BLaER1 treated with 17β-estradiol and CSF1 and Interleukin-3, amounts not matched to agents 10 nM and 100 nM (cell line): ENCODE measurements around the gene SORBS1.

ENCODE experiments used
- H3K27ac ChIP-seq, 11 experiments: shearing (Covaris generic); formaldehyde crosslinking; 2 replicates each; pipeline ENCODE4 v1.8.1; 2022
- H3K27me3 ChIP-seq, 11 experiments: shearing (Covaris generic); formaldehyde crosslinking; 2 replicates each; pipeline ENCODE4 v1.8.1; 2022
- H3K36me3 ChIP-seq, 11 experiments: shearing (Covaris generic); formaldehyde crosslinking; 2 replicates each; pipeline ENCODE4 v1.8.1; 2022
- H3K4me1 ChIP-seq, 10 experiments: shearing (Covaris generic); formaldehyde crosslinking; 2 replicates each; pipeline ENCODE4 v1.8.1; 2022
- H3K4me2 ChIP-seq, 11 experiments: shearing (Covaris generic); formaldehyde crosslinking; 2 replicates each; pipeline ENCODE4 v1.8.1; 2022
- H3K4me3 ChIP-seq, 10 experiments: shearing (Covaris generic); formaldehyde crosslinking; 2 replicates each; pipeline ENCODE4 v1.8.1; 2022
- H3K9ac ChIP-seq, 11 experiments: shearing (Covaris generic); formaldehyde crosslinking; 2 replicates each; pipeline ENCODE4 v1.8.1; 2022
- H3K9me3 ChIP-seq, 11 experiments: shearing (Covaris generic); formaldehyde crosslinking; replicated peaks in 1 of 11; 2 replicates each; pipeline ENCODE4 v1.8.1; 2022
- H4K20me1 ChIP-seq, 11 experiments: shearing (Covaris generic); formaldehyde crosslinking; 2 replicates each; pipeline ENCODE4 v1.8.1; 2022
- Cebpa-rat ChIP-seq, 11 experiments: shearing (Covaris generic); IDR thresholded peaks; 2 replicates each; pipeline ENCODE4 v1.8.1; 2022

SORBS1 gene

DNA sequence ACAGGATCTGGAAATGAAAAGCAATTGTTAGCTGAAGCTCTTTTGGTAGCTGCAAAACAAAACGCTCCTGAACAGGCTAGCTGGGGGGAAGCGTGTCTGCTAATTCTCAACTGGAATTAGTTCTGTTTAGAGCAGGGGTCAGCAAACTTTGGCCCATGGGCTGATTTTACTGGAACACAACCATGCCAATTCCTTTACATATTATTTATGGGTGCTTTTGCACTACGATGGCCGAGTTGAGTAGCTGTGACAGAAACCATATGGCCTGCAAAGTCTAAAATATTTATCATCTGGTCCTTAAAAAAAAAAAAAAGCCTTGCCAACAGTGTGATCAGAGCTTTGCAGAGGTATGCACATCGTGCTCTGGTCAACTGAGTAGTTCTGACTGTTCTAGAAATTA, 162.0 kb downstream of the SORBS1 start:
- H3K9me3 ChIP-seq, result no peaks in the 10 kb centered on the region

GRCh38 chr10:95397747-95398146, 163.4 kb downstream of the SORBS1 start:
- Histone ChIP-seq H3K9ac (no peak overlapping the region), H3K4me2 (peak overlapping the region in 9 of 11 experiments; percentile 14 to 39 (median 28); a peak in 12 of 22 replicates), H3K27ac (no peak overlapping the region), H3K27me3 (no peaks in the 10 kb centered on the region), H3K4me3 (no peak overlapping the region), H3K36me3 (peaks cover 0 to 100% (median 53%) of the 10 kb centered on the region in 11 experiments; a peak in 16 of 22 replicates), H3K9me3 (no peaks in the 10 kb centered on the region), H4K20me1 (peaks cover 0 to 95% (median 0%) of the 10 kb centered on the region in 11 experiments; a peak in 3 of 22 replicates), H3K4me1 (peaks cover 6 to 95% (median 65%) of the 10 kb centered on the region in 10 experiments; a peak in 19 of 20 replicates)
- TF ChIP-seq Cebpa-rat (IDR thresholded peaks at IDR 0.05), result no peak

More for the DNA sequence above, 162.0 kb downstream of the SORBS1 start:
- Histone ChIP-seq H4K20me1 (peaks cover 0 to 92% (median 0%) of the 10 kb centered on the region in 11 experiments; a peak in 4 of 22 replicates), H3K4me1 (peaks cover 6 to 84% (median 50%) of the 10 kb centered on the region in 10 experiments; a peak in 19 of 20 replicates), H3K4me3 (no peak overlapping the region), H3K27ac (no peak overlapping the region), H3K27me3 (no peaks in the 10 kb centered on the region), H3K36me3 (peaks cover 0 to 100% (median 64%) of the 10 kb centered on the region in 11 experiments; a peak in 16 of 22 replicates), H3K9ac (no peak overlapping the region), H3K4me2 (peak overlapping the region in 3 of 11 experiments; percentile 27 to 39 (median 33); a peak in 3 of 22 replicates)
- no peak for TF ChIP-seq Cebpa-rat (IDR thresholded peaks at IDR 0.05)

DNA sequence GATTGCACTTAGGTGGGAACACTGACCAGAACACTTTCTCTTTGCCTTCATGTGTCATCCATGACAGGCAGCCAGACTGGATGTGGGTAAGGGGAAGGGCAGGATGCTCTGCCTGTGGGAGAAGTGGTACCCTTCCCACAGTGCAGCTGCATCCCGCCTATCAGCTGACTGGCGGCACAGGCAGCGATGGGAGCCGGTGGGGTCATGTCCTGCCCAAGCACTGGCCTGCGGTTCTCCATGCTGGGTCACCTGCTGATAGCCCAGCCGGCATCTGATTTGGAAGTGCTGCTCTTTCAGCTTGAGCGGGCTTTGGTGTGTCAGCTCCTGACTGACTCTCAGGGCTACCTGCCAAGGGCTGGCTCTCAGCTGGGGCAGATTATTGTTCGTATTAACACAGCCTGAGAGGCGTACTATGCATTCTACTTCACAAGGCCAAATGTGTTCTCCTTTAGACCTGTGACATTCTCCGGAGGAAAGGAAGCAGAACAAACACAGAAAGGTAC, 165.2 kb downstream of the SORBS1 start:
- no peaks in the 10 kb centered on the region for H3K27me3 ChIP-seq
- H3K9me3 ChIP-seq, result no peaks in the 10 kb centered on the region
- no peak for TF ChIP-seq Cebpa-rat (IDR thresholded peaks at IDR 0.05)
- peaks cover 6 to 100% (median 80%) of the 10 kb centered on the region in 10 experiments; a peak in 19 of 20 replicates for H3K4me1 ChIP-seq
- H3K4me2 ChIP-seq, result peak overlapping the region in 9 of 11 experiments; percentile 40 to 80 (median 66); a peak in 18 of 22 replicates
- no peak overlapping the region for H3K4me3 ChIP-seq
- H4K20me1 ChIP-seq, result peaks cover 0 to 96% (median 0%) of the 10 kb centered on the region in 11 experiments; a peak in 3 of 22 replicates
- peaks cover 0 to 97% (median 38%) of the 10 kb centered on the region in 11 experiments; a peak in 15 of 22 replicates for H3K36me3 ChIP-seq
- no peak overlapping the region for H3K9ac ChIP-seq
- H3K27ac ChIP-seq, result 0 out of 22 replicates have a peak overlapping the region, but pooled peaks of 1 of the 11 experiments have one; percentile 14

DNA sequence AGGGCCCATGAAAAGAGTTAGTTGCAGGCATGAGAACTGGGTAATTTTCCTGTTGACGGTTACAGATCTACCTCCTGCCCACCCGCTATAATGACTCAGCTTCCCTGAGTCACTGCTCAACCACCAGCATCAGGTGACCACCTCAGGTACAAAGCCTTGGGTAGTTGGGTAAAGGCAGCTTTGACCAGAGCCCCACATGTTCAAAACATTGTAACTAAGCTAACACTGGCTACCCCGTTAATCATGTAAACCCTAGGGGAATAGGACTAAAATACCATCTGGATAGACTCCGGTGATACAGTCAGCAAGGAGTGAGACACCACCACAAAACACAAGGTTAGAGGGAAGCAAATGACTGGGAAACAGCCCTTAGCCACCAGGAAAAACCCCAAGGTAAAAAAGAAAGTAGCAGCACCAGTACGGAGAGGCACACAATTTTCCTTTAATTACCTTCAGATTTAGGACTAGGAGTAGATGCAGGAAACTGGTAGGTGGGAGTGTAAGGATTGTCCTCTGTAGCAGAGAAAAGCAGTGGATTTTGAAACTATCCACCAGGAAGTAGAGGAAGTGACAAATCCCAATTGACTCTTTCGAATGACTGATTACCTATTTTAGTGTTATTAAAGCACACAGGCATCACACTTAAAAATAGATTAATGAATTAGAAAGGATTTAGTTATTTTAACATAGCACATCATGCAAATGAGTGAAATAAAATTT, 166.8 kb downstream of the SORBS1 start:
- H3K36me3 ChIP-seq, result peaks cover 0 to 97% (median 26%) of the 10 kb centered on the region in 11 experiments; a peak in 14 of 22 replicates
- peaks cover 6 to 100% (median 86%) of the 10 kb centered on the region in 10 experiments; a peak in 18 of 20 replicates for H3K4me1 ChIP-seq
- no peaks in the 10 kb centered on the region for H3K27me3 ChIP-seq
- H3K9ac ChIP-seq, result no peak overlapping the region
- TF ChIP-seq Cebpa-rat (IDR thresholded peaks at IDR 0.05), result no peak
- H4K20me1 ChIP-seq, result peaks cover 0 to 96% (median 0%) of the 10 kb centered on the region in 11 experiments; a peak in 3 of 22 replicates
- peak overlapping the region in 10 of 11 experiments; percentile 25 to 80 (median 62); a peak in 20 of 22 replicates for H3K4me2 ChIP-seq
- H3K4me3 ChIP-seq, result no peak overlapping the region
- H3K9me3 ChIP-seq, result no peaks in the 10 kb centered on the region
- peak overlapping the region in 2 of 11 experiments; percentile 8 to 22; a peak in 3 of 22 replicates for H3K27ac ChIP-seq

DNA sequence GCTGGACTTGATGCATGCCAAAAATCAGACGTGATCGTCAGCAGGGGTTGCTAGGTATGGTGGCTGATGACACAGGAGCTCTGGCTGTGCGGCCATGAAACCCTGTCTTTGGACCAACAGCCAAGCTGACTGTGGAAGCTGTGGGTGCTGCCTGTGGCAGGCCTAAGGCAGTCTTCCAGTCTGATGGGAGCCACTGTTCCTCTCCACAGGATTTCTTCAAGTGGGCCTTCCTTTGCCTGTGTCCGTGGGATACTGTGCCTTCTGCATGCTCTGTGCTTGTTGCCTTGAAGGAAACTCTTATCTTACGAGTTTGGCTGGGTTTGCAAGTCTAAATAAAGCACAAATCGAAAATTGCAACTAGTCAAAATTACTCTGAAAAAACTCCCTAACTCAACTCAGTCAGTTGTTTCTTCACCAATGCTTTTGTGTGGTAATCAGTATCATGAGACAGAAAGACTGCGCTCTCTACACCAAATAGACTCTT, 168.4 kb downstream of the SORBS1 start:
- Histone ChIP-seq H3K4me2 (peak overlapping the region in 9 of 11 experiments; percentile 16 to 80 (median 60); a peak in 17 of 22 replicates), H4K20me1 (peaks cover 0 to 97% (median 0%) of the 10 kb centered on the region in 11 experiments; a peak in 3 of 22 replicates), H3K36me3 (peaks cover 0 to 97% (median 11%) of the 10 kb centered on the region in 11 experiments; a peak in 13 of 22 replicates), H3K9ac (0 out of 22 replicates have a peak overlapping the region, but pooled peaks of 1 of the 11 experiments have one; percentile 24), H3K9me3 (no peaks in the 10 kb centered on the region), H3K27me3 (no peaks in the 10 kb centered on the region), H3K4me3 (0 out of 20 replicates have a peak overlapping the region, but pooled peaks of 1 of the 10 experiments have one; percentile 16), H3K4me1 (peaks cover 18 to 100% (median 92%) of the 10 kb centered on the region in 10 experiments), H3K27ac (no peak overlapping the region)
- no peak for TF ChIP-seq Cebpa-rat (IDR thresholded peaks at IDR 0.05)

DNA sequence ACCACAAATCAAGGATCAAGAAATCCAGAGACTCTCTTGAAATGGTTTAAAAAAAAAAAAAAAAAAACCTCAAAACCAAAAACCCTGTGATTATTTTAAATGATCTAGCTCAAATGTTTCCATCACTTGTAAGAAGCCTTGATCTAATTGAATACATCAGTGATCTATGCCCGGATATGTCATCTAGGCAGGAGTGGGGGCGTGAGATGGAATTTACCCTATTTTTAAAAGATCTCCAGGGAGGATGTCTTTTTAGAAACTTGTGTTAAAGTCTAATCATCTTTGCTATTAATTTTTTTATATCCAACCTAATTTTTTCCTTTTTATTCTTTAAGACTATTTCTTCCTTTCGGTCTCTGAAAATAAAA, 169.0 kb downstream of the SORBS1 start:
- H3K4me3 ChIP-seq, result no peak overlapping the region
- no peaks in the 10 kb centered on the region for H3K27me3 ChIP-seq
- H3K4me1 ChIP-seq, result peaks cover 21 to 100% (median 91%) of the 10 kb centered on the region in 10 experiments
- peaks cover 0 to 98% (median 0%) of the 10 kb centered on the region in 11 experiments; a peak in 3 of 22 replicates for H4K20me1 ChIP-seq
- no peak for TF ChIP-seq Cebpa-rat (IDR thresholded peaks at IDR 0.05)
- H3K36me3 ChIP-seq, result peaks cover 0 to 97% (median 10%) of the 10 kb centered on the region in 11 experiments; a peak in 12 of 22 replicates
- H3K9ac ChIP-seq, result no peak overlapping the region
- H3K9me3 ChIP-seq, result no peaks in the 10 kb centered on the region
- H3K4me2 ChIP-seq, result peak overlapping the region in 7 of 11 experiments; percentile 34 to 80 (median 66); a peak in 13 of 22 replicates
- H3K27ac ChIP-seq, result no peak overlapping the region

GRCh38 chr10:95391581-95392216, 169.5 kb downstream of the SORBS1 start:
- Histone ChIP-seq H3K36me3 (peaks cover 0 to 97% (median 6%) of the 10 kb centered on the region in 11 experiments; a peak in 11 of 22 replicates), H3K27me3 (no peaks in the 10 kb centered on the region), H3K4me3 (no peak overlapping the region), H3K4me1 (peaks cover 26 to 99% (median 88%) of the 10 kb centered on the region in 10 experiments), H3K4me2 (peak overlapping the region in 6 of 11 experiments; percentile 30 to 73 (median 62); a peak in 10 of 22 replicates), H3K9me3 (no peaks in the 10 kb centered on the region), H3K27ac (no peak overlapping the region), H4K20me1 (peaks cover 0 to 99% (median 0%) of the 10 kb centered on the region in 11 experiments; a peak in 3 of 22 replicates), H3K9ac (no peak overlapping the region)
- TF ChIP-seq Cebpa-rat (IDR thresholded peaks at IDR 0.05), result no peak

DNA sequence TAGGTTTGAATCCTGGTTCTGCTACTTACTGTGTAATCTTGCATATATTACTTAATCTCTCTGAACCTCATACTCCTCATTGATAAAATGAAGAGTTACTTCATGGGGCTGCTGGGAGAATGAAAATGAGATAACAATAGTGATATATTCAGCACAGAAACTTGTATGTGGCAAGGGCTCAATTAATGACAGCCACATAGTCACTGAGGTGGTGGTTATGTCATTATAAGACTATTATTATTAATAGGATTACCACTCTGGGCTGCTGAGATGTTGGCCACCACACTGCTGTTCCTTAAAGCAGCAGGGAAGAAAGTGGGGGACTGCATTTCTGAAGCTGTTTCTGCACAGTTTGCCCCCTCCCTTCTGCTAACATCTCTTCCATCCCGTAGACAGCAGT, 170.0 kb downstream of the SORBS1 start:
- peaks cover 0 to 96% (median 0%) of the 10 kb centered on the region in 11 experiments; a peak in 3 of 22 replicates for H4K20me1 ChIP-seq
- no peaks in the 10 kb centered on the region for H3K27me3 ChIP-seq

More for the DNA sequence above, 170.0 kb downstream of the SORBS1 start:
- TF ChIP-seq Cebpa-rat (IDR thresholded peaks at IDR 0.05), result no peak
- H3K9me3 ChIP-seq, result no peaks in the 10 kb centered on the region
- no peak overlapping the region for H3K9ac ChIP-seq
- H3K4me2 ChIP-seq, result peak overlapping the region in 6 of 11 experiments; percentile 7 to 73 (median 44); a peak in 9 of 22 replicates
- H3K36me3 ChIP-seq, result peaks cover 0 to 97% (median 5%) of the 10 kb centered on the region in 11 experiments; a peak in 11 of 22 replicates
- H3K27ac ChIP-seq, result no peak overlapping the region
- no peak overlapping the region for H3K4me3 ChIP-seq
- H3K4me1 ChIP-seq, result peaks cover 28 to 93% (median 83%) of the 10 kb centered on the region in 10 experiments
